Breast epithelium (tissue), 4 donors: Measurements from ENCODE around the gene NECTIN1. TPM values are rescaled to one million over a fixed set of nuclear protein-coding genes. Genes with fewer than 3 reads are reported as not detected.

ENCODE experiments used
- DNase-seq, 2 donors: peaks; one replicate each; pipeline ENCODE4 v3.0.0-alpha.2; 2019; ENCODE audit warnings: low spot score in 2 of 2
- H3K27ac ChIP-seq, 2 donors: fragments of 200-600 bp; sonication (generic) in 1 of 2; one replicate each; pipeline ENCODE4 v1.5.1; 2016 to 2019; ENCODE audit warnings: mild to moderate bottlenecking in 1 of 2
- H3K27me3 ChIP-seq, 2 donors: fragments of 200-600 bp; sonication (generic) in 1 of 2; one replicate each; pipeline versions ENCODE4 v1.5.1 to v1.6.0; 2017 to 2019; ENCODE audit warnings: control low read depth in 1 of 2, mild to moderate bottlenecking in 1 of 2
- H3K36me3 ChIP-seq: fragments of 200-600 bp; one replicate; pipeline ENCODE4 v1.5.1; 2019
- H3K4me1 ChIP-seq, 2 donors: fragments of 200-600 bp; sonication (generic); one replicate each; pipeline ENCODE4 v1.5.1; 2016 to 2019; ENCODE audit warnings: control low read depth in 1 of 2
- H3K4me3 ChIP-seq, 3 donors: fragments of 200-600 bp; sonication (generic); 1 replicate in 2 of 3; 2 replicates in 1 of 3; pipeline ENCODE4 v1.5.1; 2016 to 2019; ENCODE audit warnings: mild to moderate bottlenecking in 3 of 3, moderate library complexity in 2 of 3
- H3K9me3 ChIP-seq, 2 donors: fragments of 200-600 bp; sonication (generic) in 1 of 2; one replicate each; pipeline ENCODE4 v1.5.1; 2016 to 2019; ENCODE audit warnings: control low read depth in 1 of 2
- CTCF ChIP-seq, 3 donors: fragments of 450-650 bp; IDR thresholded peaks; one replicate each; pipeline ENCODE4 v1.5.1; 2016 to 2017; ENCODE audit warnings: antibody characterized with exemption in 3 of 3, mild to moderate bottlenecking in 3 of 3, moderate library complexity in 3 of 3
- POLR2A ChIP-seq: fragments of 450-650 bp; IDR thresholded peaks from one replicate; pipeline ENCODE4 v1.6.1; 2016; ENCODE audit warnings: antibody characterized with exemption, mild to moderate bottlenecking, moderate library complexity
- POLR2AphosphoS5 ChIP-seq, 3 donors: sonication (generic); formaldehyde crosslinking; IDR thresholded peaks; one replicate each; pipeline ENCODE4 v1.6.1; 2017; ENCODE audit warnings: antibody characterized with exemption in 3 of 3
- intact Hi-C: fragments of 100-400 bp; cut with DNase I; formaldehyde crosslinking; loops from one replicate; pipeline ENCODE4 v1.15.1; 2023; ENCODE audit warnings: low total_unique reads
- total RNA-seq, 3 donors: library from RNA; depleted of rRNA; stranded (reverse); fragments of >200 nt; gene quantifications; one replicate each; pipeline ENCODE4 v1.1.0, GENCODE V29; 2016

NECTIN1 gene
- total RNA-seq, 3 donors from 2014 or later: 2.6 to 6.6 (median 4.5) TPM

DNA sequence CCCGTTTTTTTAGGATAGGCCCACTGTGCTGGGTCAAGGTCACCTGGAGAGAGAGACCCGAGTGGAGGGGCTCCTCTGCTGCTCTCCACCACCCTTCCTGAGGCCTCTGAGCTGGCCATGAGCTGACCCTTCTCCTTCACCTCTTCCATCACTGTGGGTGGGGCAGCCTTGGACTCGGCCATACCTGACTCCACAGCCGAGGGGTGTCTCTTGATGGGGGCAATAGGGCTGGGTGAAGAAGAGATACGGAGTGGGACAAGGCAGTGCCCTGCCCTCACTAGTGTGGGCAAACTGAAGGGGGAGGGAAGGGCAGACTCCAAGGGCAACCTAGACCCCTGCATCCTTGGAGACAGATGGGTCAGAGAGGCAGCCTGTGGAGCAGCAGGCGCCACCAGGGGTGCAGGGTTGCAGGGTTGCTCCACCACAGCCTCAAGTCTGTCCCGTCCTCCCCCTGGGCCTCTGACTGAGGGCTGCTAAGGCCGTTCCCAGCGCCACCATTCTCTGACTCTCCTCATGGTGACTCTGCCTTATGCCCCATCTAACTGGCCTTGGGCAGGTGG, 20.1 kb upstream of the NECTIN1 start:
- Histone ChIP-seq H3K9me3 (no peaks in the 10 kb centered on the region), H3K4me1 (peaks cover 0 to 8% of the 10 kb centered on the region in 2 donors), H3K4me3 (no peak overlapping the region), H3K27ac (no peak overlapping the region), H3K27me3 (no peaks in the 10 kb centered on the region), H3K36me3 (no peaks in the 10 kb centered on the region)
- no peak for DNase-seq
- intact Hi-C loops: no loop called here
- TF ChIP-seq CTCF (IDR thresholded peaks at IDR 0.05) (no peak), POLR2AphosphoS5 (IDR thresholded peaks at IDR 0.05) (no peak), POLR2A (no peak)

DNA sequence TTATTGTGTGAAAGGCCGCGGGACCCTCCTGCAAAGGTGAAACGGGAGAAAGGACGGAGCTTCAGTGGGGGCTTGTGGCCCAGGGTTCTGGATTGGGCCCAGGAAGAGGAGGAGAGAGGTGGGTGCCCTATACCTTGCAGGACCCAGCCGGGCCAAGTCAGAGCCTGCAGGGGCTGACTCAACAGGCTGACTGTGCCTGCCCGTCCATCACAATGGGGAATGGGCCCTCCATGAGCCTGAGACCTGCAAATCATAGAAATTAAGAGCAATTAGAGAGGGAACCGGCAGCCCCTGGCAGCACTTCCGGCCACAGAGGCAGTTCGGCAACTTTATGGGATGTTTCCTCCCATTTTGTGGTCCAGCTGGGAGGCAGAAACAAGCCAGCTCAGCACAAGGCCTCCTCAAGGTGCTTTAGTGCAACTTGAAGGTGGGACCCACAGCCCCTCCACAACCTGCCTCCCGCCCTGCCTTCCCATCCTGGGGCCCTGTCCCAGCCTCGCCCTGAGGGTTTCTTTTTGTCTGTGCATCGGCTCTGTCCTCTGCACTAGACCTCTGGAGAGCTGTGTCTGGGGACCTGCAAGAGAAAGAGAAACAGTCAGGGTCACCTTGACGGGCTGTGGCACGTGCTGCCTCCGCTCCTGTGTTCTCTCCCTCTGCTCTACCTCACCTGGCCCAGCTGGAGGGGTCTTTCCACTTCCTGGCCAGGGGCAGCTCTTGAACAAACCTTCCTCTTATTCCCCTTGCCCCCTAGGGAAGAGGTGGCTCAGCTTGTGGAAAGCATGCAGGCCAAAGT, 19.1 kb upstream of the NECTIN1 start:
- Histone ChIP-seq H3K4me1 (peaks cover 0 to 8% of the 10 kb centered on the region in 2 donors), H3K27ac (no peak overlapping the region), H3K4me3 (no peak overlapping the region), H3K27me3 (no peaks in the 10 kb centered on the region), H3K9me3 (no peaks in the 10 kb centered on the region), H3K36me3 (no peaks in the 10 kb centered on the region)
- intact Hi-C loops: no loop called here
- DNase-seq: no peak
- TF ChIP-seq POLR2A (no peak), POLR2AphosphoS5 (IDR thresholded peaks at IDR 0.05) (no peak), CTCF (IDR thresholded peaks at IDR 0.05) (no peak)

GRCh38 chr11:119745776-119746535, 17.0 kb upstream of the NECTIN1 start:
- H3K4me1 ChIP-seq: no peaks in the 10 kb centered on the region
- intact Hi-C loops: no loop called here
- no peak overlapping the region for H3K27ac ChIP-seq
- TF ChIP-seq POLR2AphosphoS5 (IDR thresholded peaks at IDR 0.05) (no peak), CTCF (IDR thresholded peaks at IDR 0.05) (no peak), POLR2A (no peak)
- no peak for DNase-seq
- H3K36me3 ChIP-seq: no peaks in the 10 kb centered on the region
- no peak overlapping the region for H3K4me3 ChIP-seq
- H3K27me3 ChIP-seq: peaks cover 0 to 7% of the 10 kb centered on the region in 2 donors
- no peaks in the 10 kb centered on the region for H3K9me3 ChIP-seq

DNA sequence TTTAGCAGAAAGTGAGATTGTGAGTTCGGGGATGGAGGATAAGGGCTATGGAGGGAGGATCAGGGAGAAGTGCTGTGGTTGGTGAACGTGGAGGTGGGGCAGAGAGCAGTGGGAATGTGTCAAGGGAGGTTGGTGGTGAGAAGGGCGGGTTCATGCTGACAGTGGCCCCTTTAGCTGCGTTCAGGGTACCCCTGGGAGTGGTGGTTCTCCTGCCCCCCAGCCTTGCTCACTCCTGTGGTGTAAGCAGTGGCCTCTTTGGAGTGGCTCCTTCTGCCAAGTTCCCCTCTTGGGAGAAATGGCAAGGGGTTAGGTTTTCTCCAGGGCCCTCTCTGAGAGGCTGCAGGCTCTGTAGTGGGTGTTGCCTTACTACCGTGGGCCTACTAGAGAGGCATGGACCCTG, 16.1 kb upstream of the NECTIN1 start:
- no peak for DNase-seq
- peaks cover 0 to 7% of the 10 kb centered on the region in 2 donors for H3K27me3 ChIP-seq

More for the DNA sequence above, 16.1 kb upstream of the NECTIN1 start:
- Histone ChIP-seq H3K27ac (no peak overlapping the region), H3K4me3 (no peak overlapping the region), H3K4me1 (no peaks in the 10 kb centered on the region), H3K36me3 (no peaks in the 10 kb centered on the region), H3K9me3 (no peaks in the 10 kb centered on the region)
- intact Hi-C loops: no loop called here
- no peak for TF ChIP-seq CTCF (IDR thresholded peaks at IDR 0.05)
- no peak for TF ChIP-seq POLR2AphosphoS5 (IDR thresholded peaks at IDR 0.05)
- no peak for TF ChIP-seq POLR2A
